ENCODE results near the gene ZNF550.

DNA sequence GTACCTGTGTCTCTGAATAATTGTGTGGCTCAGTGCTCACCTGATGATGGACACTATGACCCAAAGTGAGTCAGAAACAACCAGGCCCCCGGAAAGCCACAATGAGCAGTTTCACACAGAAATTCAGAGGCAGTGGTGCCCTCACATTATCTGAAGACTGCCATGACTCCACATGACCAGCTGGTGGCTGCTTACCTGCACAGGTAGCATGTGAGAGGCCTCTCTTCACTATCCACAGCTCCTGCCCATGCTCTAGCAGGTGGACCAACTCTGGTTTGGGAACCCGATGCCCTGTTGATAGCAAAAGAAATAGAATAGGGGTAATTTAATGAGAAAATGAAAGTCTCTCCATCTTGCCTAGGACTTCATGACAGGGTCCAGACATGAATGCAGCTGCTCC, 7.2 kb downstream of the ZNF550 start:
- TF ChIP-seq, protein P1, sequence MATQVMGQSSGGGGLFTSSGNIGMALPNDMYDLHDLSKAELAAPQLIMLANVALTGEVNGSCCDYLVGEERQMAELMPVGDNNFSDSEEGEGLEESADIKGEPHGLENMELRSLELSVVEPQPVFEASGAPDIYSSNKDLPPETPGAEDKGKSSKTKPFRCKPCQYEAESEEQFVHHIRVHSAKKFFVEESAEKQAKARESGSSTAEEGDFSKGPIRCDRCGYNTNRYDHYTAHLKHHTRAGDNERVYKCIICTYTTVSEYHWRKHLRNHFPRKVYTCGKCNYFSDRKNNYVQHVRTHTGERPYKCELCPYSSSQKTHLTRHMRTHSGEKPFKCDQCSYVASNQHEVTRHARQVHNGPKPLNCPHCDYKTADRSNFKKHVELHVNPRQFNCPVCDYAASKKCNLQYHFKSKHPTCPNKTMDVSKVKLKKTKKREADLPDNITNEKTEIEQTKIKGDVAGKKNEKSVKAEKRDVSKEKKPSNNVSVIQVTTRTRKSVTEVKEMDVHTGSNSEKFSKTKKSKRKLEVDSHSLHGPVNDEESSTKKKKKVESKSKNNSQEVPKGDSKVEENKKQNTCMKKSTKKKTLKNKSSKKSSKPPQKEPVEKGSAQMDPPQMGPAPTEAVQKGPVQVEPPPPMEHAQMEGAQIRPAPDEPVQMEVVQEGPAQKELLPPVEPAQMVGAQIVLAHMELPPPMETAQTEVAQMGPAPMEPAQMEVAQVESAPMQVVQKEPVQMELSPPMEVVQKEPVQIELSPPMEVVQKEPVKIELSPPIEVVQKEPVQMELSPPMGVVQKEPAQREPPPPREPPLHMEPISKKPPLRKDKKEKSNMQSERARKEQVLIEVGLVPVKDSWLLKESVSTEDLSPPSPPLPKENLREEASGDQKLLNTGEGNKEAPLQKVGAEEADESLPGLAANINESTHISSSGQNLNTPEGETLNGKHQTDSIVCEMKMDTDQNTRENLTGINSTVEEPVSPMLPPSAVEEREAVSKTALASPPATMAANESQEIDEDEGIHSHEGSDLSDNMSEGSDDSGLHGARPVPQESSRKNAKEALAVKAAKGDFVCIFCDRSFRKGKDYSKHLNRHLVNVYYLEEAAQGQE (IDR thresholded peaks at IDR 0.05; ENCODE audit: borderline replicate concordance in 1 of 2, low read depth in 1 of 2, low read length in 2 of 2) = no peak
- no peak for TF ChIP-seq KDM1A (CRISPR knock-in tag; IDR thresholded peaks at IDR 0.05)
- no peak for TF ChIP-seq MZF1 (CRISPR knock-in tag; IDR thresholded peaks at IDR 0.05; ENCODE audit: borderline replicate concordance)
- TF ChIP-seq STAG1 (CRISPR knock-in tag; IDR thresholded peaks at IDR 0.05) = no peak
- TF ChIP-seq TAF1 (CRISPR knock-in tag; IDR thresholded peaks at IDR 0.05) = no peak
- TF ChIP-seq PHF20 (CRISPR knock-in tag; IDR thresholded peaks at IDR 0.05) = no peak
- TF ChIP-seq, protein P2, sequence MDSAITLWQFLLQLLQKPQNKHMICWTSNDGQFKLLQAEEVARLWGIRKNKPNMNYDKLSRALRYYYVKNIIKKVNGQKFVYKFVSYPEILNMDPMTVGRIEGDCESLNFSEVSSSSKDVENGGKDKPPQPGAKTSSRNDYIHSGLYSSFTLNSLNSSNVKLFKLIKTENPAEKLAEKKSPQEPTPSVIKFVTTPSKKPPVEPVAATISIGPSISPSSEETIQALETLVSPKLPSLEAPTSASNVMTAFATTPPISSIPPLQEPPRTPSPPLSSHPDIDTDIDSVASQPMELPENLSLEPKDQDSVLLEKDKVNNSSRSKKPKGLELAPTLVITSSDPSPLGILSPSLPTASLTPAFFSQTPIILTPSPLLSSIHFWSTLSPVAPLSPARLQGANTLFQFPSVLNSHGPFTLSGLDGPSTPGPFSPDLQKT (CRISPR knock-in tag; IDR thresholded peaks at IDR 0.05; ENCODE audit: borderline replicate concordance) = no peak
- no peak for TF ChIP-seq ESRRA (CRISPR knock-in tag; IDR thresholded peaks at IDR 0.05; ENCODE audit: low read depth)
- TF ChIP-seq, protein P3, sequence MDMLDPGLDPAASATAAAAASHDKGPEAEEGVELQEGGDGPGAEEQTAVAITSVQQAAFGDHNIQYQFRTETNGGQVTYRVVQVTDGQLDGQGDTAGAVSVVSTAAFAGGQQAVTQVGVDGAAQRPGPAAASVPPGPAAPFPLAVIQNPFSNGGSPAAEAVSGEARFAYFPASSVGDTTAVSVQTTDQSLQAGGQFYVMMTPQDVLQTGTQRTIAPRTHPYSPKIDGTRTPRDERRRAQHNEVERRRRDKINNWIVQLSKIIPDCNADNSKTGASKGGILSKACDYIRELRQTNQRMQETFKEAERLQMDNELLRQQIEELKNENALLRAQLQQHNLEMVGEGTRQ (IDR thresholded peaks at IDR 0.05; ENCODE audit: low read depth, low read length) = no peak
- TF ChIP-seq, protein P3 (CRISPR knock-in tag; IDR thresholded peaks at IDR 0.05; ENCODE audit: borderline replicate concordance) = no peak

Data from HepG2 (cell line).